ENCODE data around the gene PCDH8. TPM values are rescaled to one million over a fixed set of nuclear protein-coding genes. Genes with fewer than 3 reads are reported as not detected.
A peak's percentile ranks its signal among the peaks of the same experiment; 100 is the strongest.

Gene PCDH8
- total and polyA plus RNA-seq, 3 donors from 2014 or later: 1.5 to 6.8 (median 5.1) TPM

DNA sequence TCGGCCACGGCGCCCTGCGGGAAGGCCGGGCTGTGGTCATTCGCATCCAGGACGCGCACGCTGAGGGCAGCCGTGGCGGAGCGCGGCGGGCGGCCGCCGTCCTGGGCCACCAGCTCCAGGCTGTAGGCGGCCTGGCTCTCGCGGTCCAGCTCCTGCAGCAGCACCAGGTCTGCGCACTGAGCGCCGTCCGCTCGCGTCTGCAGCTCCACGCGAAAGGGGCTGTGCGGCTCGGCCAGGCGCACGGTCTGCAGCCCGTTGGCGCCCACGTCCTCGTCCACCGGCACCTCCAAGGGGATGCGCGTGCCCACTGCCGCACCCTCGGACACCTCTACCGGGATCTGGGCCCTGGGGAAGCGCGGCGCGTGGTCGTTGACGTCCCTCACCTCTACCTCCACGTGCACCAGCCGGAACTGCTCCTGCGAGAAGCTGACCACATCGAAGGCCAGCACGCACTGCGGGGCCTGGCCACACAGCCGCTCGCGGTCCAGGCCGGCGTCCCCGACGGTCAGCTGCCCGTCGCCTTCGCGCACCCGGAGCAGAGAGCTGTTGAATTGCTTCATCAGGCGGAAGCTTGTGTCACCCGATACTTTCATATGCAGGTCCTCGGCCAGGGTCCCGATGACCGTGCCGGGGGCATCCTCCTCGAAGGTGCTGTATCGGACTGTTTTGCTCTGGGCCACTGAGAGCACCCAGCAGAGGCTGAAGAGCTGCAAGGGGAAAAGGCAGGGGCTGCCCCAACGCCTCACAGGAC lies 583 bp downstream of the PCDH8 start:
- intact Hi-C loops (cut with DNase I; ENCODE audit: low total_unique reads): no loop called here
- no peaks in the 10 kb centered on the region for H3K9me3 ChIP-seq

DNA sequence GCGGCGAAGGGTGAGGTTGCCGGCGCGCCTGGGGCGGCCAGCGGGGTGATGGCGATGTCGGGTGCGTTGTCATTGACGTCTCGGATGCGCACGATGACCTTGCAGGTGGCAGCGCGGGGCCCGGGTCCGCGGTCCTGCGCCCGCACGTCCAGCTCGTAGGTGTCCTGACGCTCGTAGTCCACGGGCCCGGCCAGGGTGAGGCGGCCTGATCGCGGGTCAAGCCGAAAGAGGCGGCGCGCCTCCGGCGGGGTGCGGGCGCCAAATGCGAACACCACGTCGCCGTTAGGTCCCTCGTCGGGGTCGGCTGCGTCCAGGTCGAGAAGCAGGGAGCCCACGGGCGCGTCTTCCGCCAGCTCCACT lies 1.1 kb downstream of the PCDH8 start:
- DNase-seq: no peak
- Histone ChIP-seq H3K4me3 (peak overlapping the region in 1 of 2 donors; percentile 29), H3K27ac (no peak overlapping the region), H3K36me3 (ENCODE audit: low read depth, missing control alignments) (no peaks in the 10 kb centered on the region), H3K27me3 (no peaks in the 10 kb centered on the region), H3K4me1 (no peaks in the 10 kb centered on the region), H3K9me3 (no peaks in the 10 kb centered on the region)
- intact Hi-C loops (cut with DNase I; ENCODE audit: low total_unique reads): no loop called here
- TF ChIP-seq POLR2A (IDR thresholded peaks at IDR 0.05): no peak
- WGBS, 2 donors: 16% methylated on average over 33 of the region's 51 CpGs; no CpG with 5 or more reads in 1 of the 2 donors

More for the DNA sequence above, 583 bp downstream of the PCDH8 start:
- Histone ChIP-seq H3K27me3 (no peaks in the 10 kb centered on the region), H3K27ac (no peak overlapping the region), H3K4me3 (peak overlapping the region in 1 of 2 donors; percentile 29), H3K4me1 (no peaks in the 10 kb centered on the region), H3K36me3 (ENCODE audit: low read depth, missing control alignments) (no peaks in the 10 kb centered on the region)
- WGBS, 2 donors: 7% methylated on average over 53 of the region's 75 CpGs; no CpG with 5 or more reads in 1 of the 2 donors
- no peak for DNase-seq
- TF ChIP-seq POLR2A (IDR thresholded peaks at IDR 0.05): no peak
- TF ChIP-seq, protein P1, sequence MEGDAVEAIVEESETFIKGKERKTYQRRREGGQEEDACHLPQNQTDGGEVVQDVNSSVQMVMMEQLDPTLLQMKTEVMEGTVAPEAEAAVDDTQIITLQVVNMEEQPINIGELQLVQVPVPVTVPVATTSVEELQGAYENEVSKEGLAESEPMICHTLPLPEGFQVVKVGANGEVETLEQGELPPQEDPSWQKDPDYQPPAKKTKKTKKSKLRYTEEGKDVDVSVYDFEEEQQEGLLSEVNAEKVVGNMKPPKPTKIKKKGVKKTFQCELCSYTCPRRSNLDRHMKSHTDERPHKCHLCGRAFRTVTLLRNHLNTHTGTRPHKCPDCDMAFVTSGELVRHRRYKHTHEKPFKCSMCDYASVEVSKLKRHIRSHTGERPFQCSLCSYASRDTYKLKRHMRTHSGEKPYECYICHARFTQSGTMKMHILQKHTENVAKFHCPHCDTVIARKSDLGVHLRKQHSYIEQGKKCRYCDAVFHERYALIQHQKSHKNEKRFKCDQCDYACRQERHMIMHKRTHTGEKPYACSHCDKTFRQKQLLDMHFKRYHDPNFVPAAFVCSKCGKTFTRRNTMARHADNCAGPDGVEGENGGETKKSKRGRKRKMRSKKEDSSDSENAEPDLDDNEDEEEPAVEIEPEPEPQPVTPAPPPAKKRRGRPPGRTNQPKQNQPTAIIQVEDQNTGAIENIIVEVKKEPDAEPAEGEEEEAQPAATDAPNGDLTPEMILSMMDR (IDR thresholded peaks at IDR 0.05): no peak

DNA sequence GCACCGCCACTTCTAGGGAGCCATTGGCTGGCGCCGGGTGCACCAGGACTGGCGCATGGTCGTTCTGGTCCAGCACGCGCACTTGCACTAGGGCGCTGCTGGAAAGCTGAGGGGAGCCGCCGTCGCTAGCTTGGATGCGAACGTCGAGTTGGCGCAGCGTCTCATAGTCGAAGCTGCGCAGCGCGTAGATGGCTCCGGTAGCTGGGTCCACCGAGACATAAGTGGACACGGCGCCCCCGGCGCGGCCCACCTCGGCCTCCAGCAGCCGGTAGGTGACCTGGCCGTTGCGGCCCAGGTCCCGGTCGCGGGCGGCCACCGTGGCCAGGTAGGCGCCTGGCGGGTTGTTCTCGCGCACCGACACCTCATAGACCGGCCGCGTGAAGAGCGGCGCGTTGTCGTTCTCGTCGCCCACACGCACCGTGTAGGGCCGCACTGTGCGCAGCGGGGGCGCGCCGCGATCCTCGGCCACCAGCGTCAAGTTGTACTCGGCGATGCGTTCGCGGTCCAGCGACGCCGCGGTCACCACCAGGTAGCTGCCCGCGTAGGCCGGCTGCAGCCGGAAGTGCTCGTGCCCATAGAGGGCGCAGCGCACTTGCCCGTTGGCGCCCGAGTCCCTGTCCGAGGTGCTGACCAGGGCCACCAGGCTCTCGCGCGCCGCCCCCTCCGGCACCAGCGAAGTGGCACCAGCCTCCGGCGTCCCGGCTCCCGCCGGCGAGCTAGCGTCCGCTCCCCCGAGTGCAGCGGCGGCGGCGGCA lies 1.7 kb downstream of the PCDH8 start:
- no peaks in the 10 kb centered on the region for H3K9me3 ChIP-seq
- intact Hi-C loops (cut with DNase I; ENCODE audit: low total_unique reads): no loop called here
- H3K27me3 ChIP-seq: no peaks in the 10 kb centered on the region
- no peaks in the 10 kb centered on the region for H3K4me1 ChIP-seq
- TF ChIP-seq, protein P1 (IDR thresholded peaks at IDR 0.05): peak; percentile 16 to 49 (median 35)
- no peak for TF ChIP-seq POLR2A (IDR thresholded peaks at IDR 0.05)
- DNase-seq: peak; percentile 83
- peak overlapping the region in 1 of 2 donors; percentile 29 for H3K4me3 ChIP-seq
- WGBS, 2 donors: 0 to 2% methylated on average over 1 to 61 of the region's 100 CpGs
- H3K27ac ChIP-seq: no peak overlapping the region
- H3K36me3 ChIP-seq (ENCODE audit: low read depth, missing control alignments): no peaks in the 10 kb centered on the region

DNA sequence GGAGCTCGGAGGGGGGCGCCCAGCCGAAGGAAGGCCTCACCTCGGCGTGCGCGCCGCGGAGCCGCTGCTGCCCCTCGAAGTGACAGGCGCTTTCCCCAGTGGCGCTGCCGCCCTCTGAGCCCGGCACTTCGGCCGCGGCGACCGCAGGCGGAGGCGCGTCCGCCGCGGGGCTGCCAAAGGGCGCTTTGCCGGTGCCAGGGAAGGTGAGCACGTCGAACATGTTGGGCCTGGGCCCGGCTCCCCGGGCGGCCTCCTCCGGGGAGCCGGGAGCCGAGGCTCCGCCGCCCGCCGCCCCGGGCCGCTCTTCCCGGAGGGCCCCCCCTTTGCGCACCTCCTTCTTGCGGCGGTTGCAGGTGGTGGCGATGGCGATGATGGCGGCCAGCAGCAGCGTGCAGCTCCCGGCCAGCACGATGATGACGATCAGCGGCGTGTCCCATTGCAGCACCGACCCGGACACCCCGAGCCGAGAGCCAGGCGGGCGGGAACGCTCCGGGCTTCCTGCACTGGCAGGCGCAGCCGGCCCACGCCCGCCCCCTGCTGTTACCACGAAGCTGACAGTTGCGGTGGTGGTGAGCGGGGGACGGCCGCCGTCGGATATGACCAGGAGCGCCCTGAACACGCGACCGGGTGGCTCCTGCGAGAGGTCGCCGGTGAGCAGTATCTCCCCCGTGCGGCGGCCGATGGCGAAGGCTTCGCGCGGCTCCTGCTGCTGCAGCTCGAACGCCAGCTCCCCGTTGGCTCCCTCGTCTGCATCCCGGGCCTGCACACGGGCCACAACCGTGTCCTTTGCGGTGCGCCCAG lies 2.5 kb downstream of the PCDH8 start:
- Histone ChIP-seq H3K27me3 (no peaks in the 10 kb centered on the region), H3K4me1 (no peaks in the 10 kb centered on the region), H3K27ac (no peak overlapping the region), H3K9me3 (no peaks in the 10 kb centered on the region), H3K4me3 (peak overlapping the region; percentile 7 to 29), H3K36me3 (ENCODE audit: low read depth, missing control alignments) (no peaks in the 10 kb centered on the region)
- no peak for TF ChIP-seq POLR2A (IDR thresholded peaks at IDR 0.05)
- TF ChIP-seq, protein P1 (IDR thresholded peaks at IDR 0.05): peak in 2 of 3 experiments; percentile 31 to 41
- 3% methylated on average over 12 to 77 of the region's 98 CpGs for WGBS, 2 donors
- intact Hi-C loops (cut with DNase I; ENCODE audit: low total_unique reads): no loop called here
- DNase-seq: peak; percentile 75

DNA sequence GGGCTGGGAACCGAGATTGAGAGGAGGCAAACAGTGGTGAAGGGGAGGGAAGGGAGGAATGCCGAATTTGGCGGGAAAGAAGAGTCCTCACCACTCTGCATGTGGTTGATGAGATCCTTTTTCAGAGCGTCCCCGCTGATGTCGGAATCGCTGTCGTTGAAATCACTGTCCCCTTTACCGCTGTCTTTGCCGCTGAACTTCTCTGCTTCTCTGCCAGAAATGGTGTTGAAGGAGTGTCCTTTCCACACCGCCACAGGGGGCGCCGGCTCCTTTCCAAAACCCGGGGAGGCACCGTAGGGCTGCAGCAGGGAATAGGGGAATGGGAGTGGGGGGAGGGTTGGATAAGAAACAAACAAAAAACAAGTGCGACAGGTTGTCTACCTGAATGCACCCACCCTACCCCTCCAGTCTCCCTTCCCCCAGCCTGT lies 3.1 kb downstream of the PCDH8 start:
- DNase-seq: no peak
- no peaks in the 10 kb centered on the region for H3K9me3 ChIP-seq
- no peaks in the 10 kb centered on the region for H3K36me3 ChIP-seq (ENCODE audit: low read depth, missing control alignments)
- H3K27ac ChIP-seq: no peak overlapping the region
- H3K4me1 ChIP-seq: no peaks in the 10 kb centered on the region
- WGBS, 2 donors: 5 to 9% methylated on average over 16 of the region's 16 CpGs
- H3K4me3 ChIP-seq: peak overlapping the region; percentile 7 to 29
- no peak for TF ChIP-seq POLR2A (IDR thresholded peaks at IDR 0.05)
- TF ChIP-seq, protein P1 (IDR thresholded peaks at IDR 0.05): no peak
- intact Hi-C loops (cut with DNase I; ENCODE audit: low total_unique reads): no loop called here
- H3K27me3 ChIP-seq: no peaks in the 10 kb centered on the region
